GM12891 (cell line): Measurements from ENCODE around the gene NDUFB11.

Experiments
- PAX5 ChIP-seq: IDR thresholded peaks from 2 replicates; pipeline ENCODE4 v1.6.1; 2011; ENCODE audit warnings: low read length, moderate library complexity, mild to moderate bottlenecking; ENCODE audit not compliant: insufficient read depth, severe bottlenecking
- POLR2A ChIP-seq: IDR thresholded peaks from 2 replicates; pipeline ENCODE4 v1.6.1; 2011; ENCODE audit warnings: low read depth, low read length, control low read depth
- POLR2AphosphoS5 ChIP-seq: IDR thresholded peaks from 2 replicates; pipeline ENCODE4 v1.6.1; 2011; ENCODE audit warnings: low read depth, low read length, control low read depth
- TAF1 ChIP-seq: IDR thresholded peaks from 2 replicates; pipeline ENCODE4 v1.6.1; 2011; ENCODE audit warnings: low read depth, low read length, control low read depth

GRCh38 chrX:47174846-47175587 lies 30.5 kb upstream of the NDUFB11 start:
- TF ChIP-seq POLR2AphosphoS5 (no peak), POLR2A (no peak), TAF1 (no peak), PAX5 (no peak)
